Type B pancreatic cell (in vitro differentiated cells): ENCODE measurements around the gene KCNQ2. TPM values are rescaled to one million over a fixed set of nuclear protein-coding genes. Genes with fewer than 3 reads are reported as not detected.

ENCODE experiments used
- DNase-seq: peaks from one replicate; pipeline ENCODE4 v3.0.0; 2021; ENCODE audit warnings: mixed read lengths; ENCODE audit not compliant: unreplicated experiment; ENCODE audit errors: extremely low spot score
- H3K27ac Mint-ChIP-seq: 2 replicates; pipeline ENCODE4 v1.8.0; 2021; ENCODE audit warnings: mild to moderate bottlenecking, mixed read lengths
- H3K27me3 Mint-ChIP-seq: 2 replicates; pipeline ENCODE4 v1.8.0; 2021; ENCODE audit warnings: mixed read lengths
- H3K36me3 Mint-ChIP-seq: 2 replicates; pipeline ENCODE4 v1.8.0; 2021; ENCODE audit warnings: mixed read lengths
- H3K4me1 Mint-ChIP-seq: one replicate; pipeline ENCODE4 v1.8.0; 2021; ENCODE audit warnings: mixed read lengths; ENCODE audit not compliant: unreplicated experiment
- H3K4me3 Mint-ChIP-seq: 2 replicates; pipeline ENCODE4 v1.8.0; 2021; ENCODE audit warnings: mild to moderate bottlenecking, mixed read lengths
- H3K9me3 Mint-ChIP-seq: 2 replicates; pipeline ENCODE4 v1.8.0; 2021; ENCODE audit warnings: mixed read lengths
- total RNA-seq: library from RNA; stranded (reverse); gene quantifications from 2 replicates; pipeline ENCODE4 v1.2.1, GENCODE V29; 2021; ENCODE audit warnings: low replicate concordance
- TF ChIP-seq, protein P1 (sequence below): fragments of 200-600 bp; sonication (generic); conservative IDR thresholded peaks from 2 replicates; pipeline ENCODE4 v1.5.0; 2021; ENCODE audit warnings: antibody characterized with exemption, mild to moderate bottlenecking

Gene KCNQ2
- total RNA-seq, 1 donor from 2014 or later: 47.3 TPM

DNA sequence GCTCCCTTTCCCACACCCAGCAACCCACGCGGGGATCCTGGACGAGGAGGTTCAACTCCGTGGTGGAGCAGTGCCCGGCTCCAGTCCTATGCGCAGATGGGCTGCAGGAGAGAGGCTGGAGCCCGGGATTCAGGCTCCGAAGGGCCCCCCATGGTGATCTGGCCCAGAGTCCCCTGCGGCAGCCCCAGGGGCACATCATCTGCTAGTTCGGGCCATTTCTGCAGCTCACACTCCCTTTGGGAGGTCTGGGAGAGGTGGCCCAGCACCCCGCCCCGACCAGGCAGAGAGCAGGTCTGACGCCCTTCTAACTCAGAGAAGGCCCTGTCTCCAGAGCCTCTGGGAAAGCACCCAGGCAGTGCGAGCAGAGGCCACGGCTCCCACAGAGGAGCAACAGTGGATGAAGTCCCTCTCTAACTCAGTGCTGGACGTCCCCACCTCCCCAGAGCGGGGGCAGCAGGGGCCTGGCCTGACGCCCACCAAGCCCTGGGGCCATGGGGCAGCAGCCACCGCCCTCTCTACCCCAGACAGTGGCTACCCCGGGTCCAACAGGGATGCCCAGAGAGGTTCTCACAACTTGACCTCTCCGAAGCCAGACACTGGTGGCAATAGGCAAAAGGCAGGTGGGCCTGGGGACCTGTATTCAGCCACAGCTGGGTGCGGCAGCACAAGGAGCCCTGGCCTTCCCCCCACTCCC lies 3.3 kb downstream of the KCNQ2 start:
- H3K36me3 Mint-ChIP-seq: no peaks in the 10 kb centered on the region
- no peak overlapping the region for H3K4me3 Mint-ChIP-seq
- TF ChIP-seq, protein P1, sequence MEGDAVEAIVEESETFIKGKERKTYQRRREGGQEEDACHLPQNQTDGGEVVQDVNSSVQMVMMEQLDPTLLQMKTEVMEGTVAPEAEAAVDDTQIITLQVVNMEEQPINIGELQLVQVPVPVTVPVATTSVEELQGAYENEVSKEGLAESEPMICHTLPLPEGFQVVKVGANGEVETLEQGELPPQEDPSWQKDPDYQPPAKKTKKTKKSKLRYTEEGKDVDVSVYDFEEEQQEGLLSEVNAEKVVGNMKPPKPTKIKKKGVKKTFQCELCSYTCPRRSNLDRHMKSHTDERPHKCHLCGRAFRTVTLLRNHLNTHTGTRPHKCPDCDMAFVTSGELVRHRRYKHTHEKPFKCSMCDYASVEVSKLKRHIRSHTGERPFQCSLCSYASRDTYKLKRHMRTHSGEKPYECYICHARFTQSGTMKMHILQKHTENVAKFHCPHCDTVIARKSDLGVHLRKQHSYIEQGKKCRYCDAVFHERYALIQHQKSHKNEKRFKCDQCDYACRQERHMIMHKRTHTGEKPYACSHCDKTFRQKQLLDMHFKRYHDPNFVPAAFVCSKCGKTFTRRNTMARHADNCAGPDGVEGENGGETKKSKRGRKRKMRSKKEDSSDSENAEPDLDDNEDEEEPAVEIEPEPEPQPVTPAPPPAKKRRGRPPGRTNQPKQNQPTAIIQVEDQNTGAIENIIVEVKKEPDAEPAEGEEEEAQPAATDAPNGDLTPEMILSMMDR: no peak
- peaks cover 7% of the 10 kb centered on the region for H3K4me1 Mint-ChIP-seq
- DNase-seq: no peak
- no peak overlapping the region for H3K27ac Mint-ChIP-seq
- peaks cover 26% of the 10 kb centered on the region for H3K27me3 Mint-ChIP-seq
- no peaks in the 10 kb centered on the region for H3K9me3 Mint-ChIP-seq

DNA sequence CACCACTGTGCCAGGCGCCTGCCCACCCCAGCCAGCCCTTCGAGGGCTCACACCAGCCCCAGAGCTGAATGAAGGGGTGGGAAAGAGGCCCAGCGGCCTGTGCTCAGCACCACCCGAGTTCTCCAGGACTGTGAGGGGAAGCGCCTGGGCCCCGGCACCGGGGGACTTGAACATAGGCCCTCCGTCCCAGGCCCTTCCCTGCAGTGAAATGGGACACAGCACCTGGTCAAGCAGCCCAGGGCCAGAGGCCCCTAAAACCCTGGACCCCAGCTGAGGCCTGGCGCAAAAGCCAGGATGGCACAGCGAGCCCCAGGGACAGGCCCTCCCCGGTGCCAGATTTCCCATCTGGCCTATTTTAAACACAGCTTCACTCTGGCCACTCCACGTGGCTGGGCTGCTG lies 4.0 kb downstream of the KCNQ2 start:
- DNase-seq: no peak
- TF ChIP-seq, protein P1: no peak
- H3K27me3 Mint-ChIP-seq: peaks cover 24% of the 10 kb centered on the region
- no peak overlapping the region for H3K4me3 Mint-ChIP-seq
- no peak overlapping the region for H3K27ac Mint-ChIP-seq
- no peaks in the 10 kb centered on the region for H3K36me3 Mint-ChIP-seq
- H3K4me1 Mint-ChIP-seq: peaks cover 13% of the 10 kb centered on the region
- H3K9me3 Mint-ChIP-seq: no peaks in the 10 kb centered on the region

DNA sequence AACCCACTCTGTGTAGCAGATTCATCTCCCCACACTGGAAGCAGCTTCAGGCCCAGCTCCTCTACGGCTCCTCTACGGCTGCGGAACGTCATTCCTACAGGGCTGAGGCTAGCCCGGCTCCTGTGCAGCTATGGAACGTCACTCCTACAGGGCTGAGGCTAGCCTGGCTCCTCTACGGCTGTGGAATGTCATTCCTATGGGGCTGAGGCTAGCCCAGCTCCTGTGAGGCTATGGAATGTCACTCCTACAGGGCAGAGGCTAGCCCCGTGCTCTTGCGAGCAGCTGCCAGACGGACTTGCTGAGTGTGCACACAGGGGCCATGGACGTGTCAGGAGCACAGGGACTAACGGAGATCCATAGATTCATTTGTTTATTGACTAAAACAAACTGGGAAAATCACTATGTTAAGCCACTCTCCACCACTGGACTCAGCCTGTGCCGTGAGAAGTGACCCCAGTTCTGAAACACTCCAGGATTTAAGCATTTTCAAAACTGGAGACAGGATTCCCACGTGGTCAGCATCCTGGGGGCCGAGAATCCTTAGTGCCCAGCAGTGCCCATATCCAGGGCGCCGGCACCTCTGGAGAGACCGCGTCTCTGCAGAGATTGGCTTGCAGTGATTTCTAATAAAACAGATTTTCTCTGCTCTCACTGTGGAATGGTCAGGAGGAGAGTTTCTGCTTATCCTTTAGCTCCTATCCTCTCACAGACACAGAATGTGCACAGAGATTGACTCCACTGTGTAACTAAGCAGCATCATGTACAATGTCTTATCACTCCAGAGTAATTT lies 5.0 kb downstream of the KCNQ2 start:
- H3K27me3 Mint-ChIP-seq: peaks cover 31% of the 10 kb centered on the region
- no peak for DNase-seq
- TF ChIP-seq, protein P1: no peak
- H3K9me3 Mint-ChIP-seq: no peaks in the 10 kb centered on the region
- no peak overlapping the region for H3K27ac Mint-ChIP-seq
- no peak overlapping the region for H3K4me3 Mint-ChIP-seq
- H3K4me1 Mint-ChIP-seq: peaks cover 14% of the 10 kb centered on the region
- no peaks in the 10 kb centered on the region for H3K36me3 Mint-ChIP-seq

- H3K27ac Mint-ChIP-seq: no peak overlapping the region
- H3K4me3 Mint-ChIP-seq: no peak overlapping the region
- H3K4me1 Mint-ChIP-seq: peaks cover 14% of the 10 kb centered on the region
- H3K9me3 Mint-ChIP-seq: no peaks in the 10 kb centered on the region
- TF ChIP-seq, protein P1: no peak
- H3K27me3 Mint-ChIP-seq: peaks cover 32% of the 10 kb centered on the region
- no peak for DNase-seq
- H3K36me3 Mint-ChIP-seq: no peaks in the 10 kb centered on the region
Measured at GRCh38 chr20:63466861-63467260, 5.6 kb downstream of the KCNQ2 start.

GRCh38 chr20:63466250-63466825 lies 6.1 kb downstream of the KCNQ2 start:
- no peak for DNase-seq
- peaks cover 14% of the 10 kb centered on the region for H3K4me1 Mint-ChIP-seq
- no peaks in the 10 kb centered on the region for H3K9me3 Mint-ChIP-seq
- no peaks in the 10 kb centered on the region for H3K36me3 Mint-ChIP-seq
- H3K27me3 Mint-ChIP-seq: peaks cover 32% of the 10 kb centered on the region
- TF ChIP-seq, protein P1: no peak
- no peak overlapping the region for H3K27ac Mint-ChIP-seq
- no peak overlapping the region for H3K4me3 Mint-ChIP-seq
